ENCODE results near the gene GLCE. TPM values are rescaled to one million over a fixed set of nuclear protein-coding genes. Genes with fewer than 3 reads are reported as not detected.

Gene GLCE
- total RNA-seq, 2 donors from 2014 or later, result 5.6 to 6.1 TPM

- Mint-ChIP-seq H3K36me3 (ENCODE audit: low read depth) (no peaks in the 10 kb centered on the region), H3K27me3 (no peaks in the 10 kb centered on the region), H3K27ac (peak overlapping the region; percentile 43), H3K4me3 (no peak overlapping the region), H3K4me1 (peaks cover 2% of the 10 kb centered on the region)
- ATAC-seq (no peak), DNase-seq (no peak)
- H3K9me3 ChIP-seq (ENCODE audit: control insufficient read depth, low read length, poor library complexity, severe bottlenecking), result no peaks in the 10 kb centered on the region
Observed at GRCh38 chr15:69128667-69129311, 31.6 kb upstream of the GLCE start.

- Mint-ChIP-seq H3K4me1 (peaks cover 2% of the 10 kb centered on the region), H3K36me3 (ENCODE audit: low read depth) (no peaks in the 10 kb centered on the region), H3K27me3 (peaks cover 12% of the 10 kb centered on the region), H3K27ac (no peak overlapping the region), H3K4me3 (peak overlapping the region; percentile 41)
- ATAC-seq (no peak), DNase-seq (no peak)
- H3K9me3 ChIP-seq (ENCODE audit: control insufficient read depth, low read length, poor library complexity, severe bottlenecking), result no peaks in the 10 kb centered on the region
Observed at GRCh38 chr15:69131362-69132220, 28.8 kb upstream of the GLCE start.

- no peaks in the 10 kb centered on the region for H3K36me3 Mint-ChIP-seq (ENCODE audit: low read depth)
- H3K9me3 ChIP-seq (ENCODE audit: control insufficient read depth, low read length, poor library complexity, severe bottlenecking), result no peaks in the 10 kb centered on the region
- H3K4me3 Mint-ChIP-seq, result no peak overlapping the region
- no peak overlapping the region for H3K27ac Mint-ChIP-seq
- H3K4me1 Mint-ChIP-seq, result peaks cover 2% of the 10 kb centered on the region
- no peak for ATAC-seq
- no peak for DNase-seq
- H3K27me3 Mint-ChIP-seq, result peaks cover 20% of the 10 kb centered on the region
Observed at GRCh38 chr15:69132430-69132829, 28.0 kb upstream of the GLCE start.

- no peaks in the 10 kb centered on the region for H3K4me1 Mint-ChIP-seq
- ATAC-seq (no peak), DNase-seq (no peak)
- H3K4me3 Mint-ChIP-seq, result no peak overlapping the region
- no peaks in the 10 kb centered on the region for H3K9me3 ChIP-seq (ENCODE audit: control insufficient read depth, low read length, poor library complexity, severe bottlenecking)
- peaks cover 25% of the 10 kb centered on the region for H3K27me3 Mint-ChIP-seq
- no peak overlapping the region for H3K27ac Mint-ChIP-seq
- H3K36me3 Mint-ChIP-seq (ENCODE audit: low read depth), result no peaks in the 10 kb centered on the region
Observed at GRCh38 chr15:69132977-69133861, 27.2 kb upstream of the GLCE start.

GRCh38 chr15:69133862-69134519 is 26.4 kb upstream of the GLCE start:
- H3K4me3 Mint-ChIP-seq, result no peak overlapping the region
- no peaks in the 10 kb centered on the region for H3K9me3 ChIP-seq (ENCODE audit: control insufficient read depth, low read length, poor library complexity, severe bottlenecking)
- H3K36me3 Mint-ChIP-seq (ENCODE audit: low read depth), result no peaks in the 10 kb centered on the region
- no peak for DNase-seq
- no peaks in the 10 kb centered on the region for H3K4me1 Mint-ChIP-seq
- peaks cover 27% of the 10 kb centered on the region for H3K27me3 Mint-ChIP-seq
- no peak overlapping the region for H3K27ac Mint-ChIP-seq
- ATAC-seq, result no peak

GRCh38 chr15:69134791-69135190 is 25.6 kb upstream of the GLCE start:
- H3K36me3 Mint-ChIP-seq (ENCODE audit: low read depth), result no peaks in the 10 kb centered on the region
- H3K4me3 Mint-ChIP-seq, result no peak overlapping the region
- no peak overlapping the region for H3K27ac Mint-ChIP-seq
- DNase-seq (no peak), ATAC-seq (no peak)
- H3K4me1 Mint-ChIP-seq, result no peaks in the 10 kb centered on the region
- H3K9me3 ChIP-seq (ENCODE audit: control insufficient read depth, low read length, poor library complexity, severe bottlenecking), result no peaks in the 10 kb centered on the region
- peaks cover 35% of the 10 kb centered on the region for H3K27me3 Mint-ChIP-seq

- no peaks in the 10 kb centered on the region for H3K4me1 Mint-ChIP-seq
- ATAC-seq (no peak), DNase-seq (no peak)
- H3K27ac Mint-ChIP-seq, result no peak overlapping the region
- H3K27me3 Mint-ChIP-seq, result peaks cover 42% of the 10 kb centered on the region
- no peaks in the 10 kb centered on the region for H3K9me3 ChIP-seq (ENCODE audit: control insufficient read depth, low read length, poor library complexity, severe bottlenecking)
- no peaks in the 10 kb centered on the region for H3K36me3 Mint-ChIP-seq (ENCODE audit: low read depth)
- H3K4me3 Mint-ChIP-seq, result no peak overlapping the region
Observed at GRCh38 chr15:69135499-69135898, 24.9 kb upstream of the GLCE start.

- peaks cover 60% of the 10 kb centered on the region for H3K27me3 Mint-ChIP-seq
- H3K36me3 Mint-ChIP-seq (ENCODE audit: low read depth), result no peaks in the 10 kb centered on the region
- H3K27ac Mint-ChIP-seq, result no peak overlapping the region
Observed at GRCh38 chr15:69138963-69139362, 21.5 kb upstream of the GLCE start.

GRCh38 chr15:69140306-69140705 is 20.1 kb upstream of the GLCE start:
- H3K27ac Mint-ChIP-seq, result no peak overlapping the region
- no peak overlapping the region for H3K4me3 Mint-ChIP-seq
- peaks cover 56% of the 10 kb centered on the region for H3K27me3 Mint-ChIP-seq
- ATAC-seq (no peak), DNase-seq (no peak)
- no peaks in the 10 kb centered on the region for H3K4me1 Mint-ChIP-seq
- H3K36me3 Mint-ChIP-seq (ENCODE audit: low read depth), result no peaks in the 10 kb centered on the region
- H3K9me3 ChIP-seq (ENCODE audit: control insufficient read depth, low read length, poor library complexity, severe bottlenecking), result no peaks in the 10 kb centered on the region

More at GRCh38 chr15:69138963-69139362, 21.5 kb upstream of the GLCE start:
- DNase-seq (no peak), ATAC-seq (no peak)
- no peaks in the 10 kb centered on the region for H3K9me3 ChIP-seq (ENCODE audit: control insufficient read depth, low read length, poor library complexity, severe bottlenecking)
- no peak overlapping the region for H3K4me3 Mint-ChIP-seq
- H3K4me1 Mint-ChIP-seq, result no peaks in the 10 kb centered on the region

- DNase-seq, result no peak
- H3K36me3 Mint-ChIP-seq (ENCODE audit: low read depth), result no peaks in the 10 kb centered on the region
- ATAC-seq, result no peak
- no peak overlapping the region for H3K4me3 Mint-ChIP-seq
- no peaks in the 10 kb centered on the region for H3K4me1 Mint-ChIP-seq
- H3K9me3 ChIP-seq (ENCODE audit: control insufficient read depth, low read length, poor library complexity, severe bottlenecking), result no peaks in the 10 kb centered on the region
- H3K27me3 Mint-ChIP-seq, result peaks cover 64% of the 10 kb centered on the region
- no peak overlapping the region for H3K27ac Mint-ChIP-seq
Observed at GRCh38 chr15:69141286-69141701, 19.1 kb upstream of the GLCE start.

- ATAC-seq (no peak), DNase-seq (no peak)
- no peaks in the 10 kb centered on the region for H3K9me3 ChIP-seq (ENCODE audit: control insufficient read depth, low read length, poor library complexity, severe bottlenecking)
- H3K27ac Mint-ChIP-seq, result no peak overlapping the region
- H3K36me3 Mint-ChIP-seq (ENCODE audit: low read depth), result no peaks in the 10 kb centered on the region
- peaks cover 63% of the 10 kb centered on the region for H3K27me3 Mint-ChIP-seq
- H3K4me3 Mint-ChIP-seq, result no peak overlapping the region
- no peaks in the 10 kb centered on the region for H3K4me1 Mint-ChIP-seq
Observed at GRCh38 chr15:69141833-69142232, 18.6 kb upstream of the GLCE start.

GRCh38 chr15:69143756-69144436 is 16.5 kb upstream of the GLCE start:
- Mint-ChIP-seq H3K27me3 (peaks cover 67% of the 10 kb centered on the region), H3K4me3 (no peak overlapping the region), H3K36me3 (ENCODE audit: low read depth) (no peaks in the 10 kb centered on the region), H3K4me1 (no peaks in the 10 kb centered on the region), H3K27ac (no peak overlapping the region)
- no peaks in the 10 kb centered on the region for H3K9me3 ChIP-seq (ENCODE audit: control insufficient read depth, low read length, poor library complexity, severe bottlenecking)
- DNase-seq (no peak), ATAC-seq (no peak)
